NOMO-1 treated with dmso at 0.1 percent for 144 hours (cell line): ENCODE measurements around the gene PPP6R3.

Experiments used
- DNase-seq: peaks from one replicate; lab custom pipeline; 2025; ENCODE audit not compliant: unreplicated experiment; lab: John Stamatoyannopoulos, UW

PPP6R3 gene

DNA sequence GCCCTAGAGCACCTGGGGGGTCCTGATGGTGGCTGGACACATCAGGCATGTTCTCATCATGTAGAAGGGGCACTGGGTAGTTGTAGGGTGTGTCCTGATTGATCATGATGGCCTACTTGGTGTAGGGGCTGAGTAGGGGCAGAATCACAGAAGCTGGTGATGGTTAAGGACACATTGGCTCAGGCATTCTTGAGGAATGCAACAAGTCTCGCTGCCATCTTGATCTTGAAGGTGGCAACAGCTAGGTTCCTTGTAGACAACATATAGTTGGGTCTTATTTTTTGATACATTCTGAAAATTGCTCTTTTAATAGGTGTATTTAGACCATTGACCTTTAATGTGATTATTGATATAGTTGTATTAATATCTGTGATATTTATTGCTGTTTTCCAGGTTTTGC, 28.1 kb downstream of the PPP6R3 start:
- no peak for DNase-seq

DNA sequence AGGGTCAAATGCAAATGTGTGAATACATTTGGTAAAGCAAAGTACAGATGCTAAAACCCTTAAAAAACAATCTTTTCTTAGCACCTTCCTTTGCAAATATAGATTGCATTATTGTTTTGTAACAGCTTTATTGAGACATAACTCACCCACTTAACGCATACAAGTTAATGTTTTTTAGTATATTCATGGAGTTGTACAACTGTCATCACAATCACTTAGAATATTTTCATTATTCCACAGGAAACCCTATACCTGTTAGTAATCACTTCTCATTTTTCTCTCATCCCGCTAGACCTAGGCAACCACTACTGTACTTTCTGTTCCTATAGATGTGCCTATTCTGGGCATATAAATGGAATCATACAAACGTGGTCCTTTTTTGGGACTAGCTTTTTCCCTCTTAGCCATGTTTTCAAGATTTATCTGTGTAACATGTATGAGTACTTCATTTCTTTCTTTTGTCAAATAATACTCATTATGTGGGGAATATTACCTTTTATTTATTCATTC, 34.7 kb downstream of the PPP6R3 start:
- DNase-seq: no peak

DNA sequence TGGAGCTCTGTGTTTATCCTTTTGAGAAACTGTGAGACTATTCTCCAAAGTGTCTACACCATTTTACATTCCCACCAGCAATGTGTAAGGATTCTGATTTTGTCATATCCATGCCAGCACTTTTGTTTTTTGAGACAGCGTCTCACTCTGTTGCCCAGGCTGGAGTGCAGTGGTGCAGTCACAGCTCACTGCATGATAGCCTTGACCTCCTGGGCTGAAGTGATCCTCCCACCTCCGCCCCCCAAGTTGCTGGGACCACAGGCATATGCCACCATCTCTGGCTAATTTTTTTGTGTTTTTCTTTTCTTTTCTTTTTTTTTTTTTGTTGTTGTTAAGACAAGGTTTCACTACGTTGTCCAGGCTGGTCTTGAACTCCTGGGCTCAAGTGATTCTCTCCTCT, 35.3 kb downstream of the PPP6R3 start:
- DNase-seq: no peak

DNA sequence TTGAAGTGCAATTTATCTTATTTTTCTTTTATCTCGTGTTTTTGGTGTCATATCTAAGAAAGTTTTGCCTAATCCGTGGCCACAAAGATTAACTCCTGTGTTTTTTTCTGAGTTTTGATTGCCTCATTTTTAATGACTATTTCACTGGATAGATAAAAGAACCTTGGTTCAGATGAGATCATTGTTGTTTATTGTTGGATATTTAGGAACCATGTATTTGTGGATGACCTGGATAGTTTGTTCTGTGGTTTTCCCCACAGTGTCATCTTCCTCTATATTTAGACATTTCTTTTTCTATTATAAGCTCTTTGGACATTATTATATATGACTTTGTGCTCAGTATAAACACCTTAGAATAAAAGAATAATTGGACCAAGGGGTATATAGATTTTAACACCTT, 37.2 kb downstream of the PPP6R3 start:
- DNase-seq: no peak

DNA sequence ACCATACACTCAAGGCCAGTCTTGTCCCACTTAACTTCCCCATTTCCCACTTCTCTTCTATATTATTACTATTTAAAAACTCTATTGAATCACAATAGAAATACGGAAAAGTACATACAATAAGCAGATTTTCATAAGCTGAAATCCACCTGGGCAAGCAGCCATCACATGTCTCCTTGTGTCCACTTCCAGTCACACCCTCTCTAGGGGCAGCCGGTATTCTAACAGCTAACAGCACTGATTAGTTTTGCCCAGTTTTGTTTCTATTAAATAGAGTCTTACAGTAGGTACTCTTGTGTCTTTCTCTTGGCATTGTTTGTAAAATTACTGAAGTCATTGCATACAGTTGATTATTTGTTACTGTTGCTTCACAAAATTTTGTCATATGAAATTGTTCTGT, 37.8 kb downstream of the PPP6R3 start:
- DNase-seq: no peak

DNA sequence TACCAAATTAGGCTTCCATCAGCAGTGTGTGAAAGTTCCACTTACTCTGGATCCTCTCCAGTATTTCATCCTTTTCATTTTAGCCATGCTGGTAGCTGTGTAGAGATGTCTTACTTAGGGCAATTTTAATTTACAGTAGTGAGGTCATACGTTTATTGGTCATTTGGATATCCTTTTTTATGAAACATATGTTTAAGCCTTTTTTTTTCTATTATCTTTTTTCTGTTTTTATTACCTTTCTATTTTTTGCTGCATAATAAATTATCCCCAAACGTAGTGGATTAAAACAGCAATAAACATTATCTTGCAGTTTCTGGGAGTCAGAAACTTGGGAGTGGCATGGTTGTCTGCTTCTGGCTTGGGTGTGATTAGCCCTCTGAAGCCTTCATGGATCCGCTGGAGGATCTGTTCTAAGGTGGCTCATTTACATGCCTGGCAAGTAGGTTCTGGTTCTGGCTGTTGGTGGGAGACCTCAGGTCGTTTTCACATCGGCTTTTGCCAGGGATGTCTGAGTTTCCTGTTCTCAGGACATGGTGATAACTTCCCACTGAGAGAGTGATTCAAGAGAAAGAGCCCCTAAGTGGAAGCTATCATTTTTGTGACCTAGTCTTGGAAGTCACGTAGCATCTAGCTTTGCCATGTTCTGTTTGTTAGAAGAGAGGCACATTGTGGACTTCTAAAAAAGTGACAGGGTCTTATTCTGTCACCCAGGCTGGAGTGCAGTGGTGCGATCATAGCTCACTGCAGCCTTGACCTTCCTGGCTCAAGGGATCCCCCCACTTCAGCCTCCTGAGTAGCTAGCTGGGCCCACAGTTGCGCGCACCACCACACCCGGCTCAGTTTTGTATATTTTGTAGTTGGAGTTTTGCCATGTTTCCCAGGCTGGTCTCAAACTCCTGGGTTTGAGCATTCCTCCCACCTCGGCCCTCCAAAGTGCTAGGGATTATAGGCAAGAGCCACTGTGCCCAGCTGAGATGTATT, 38.6 kb downstream of the PPP6R3 start:
- DNase-seq: no peak

DNA sequence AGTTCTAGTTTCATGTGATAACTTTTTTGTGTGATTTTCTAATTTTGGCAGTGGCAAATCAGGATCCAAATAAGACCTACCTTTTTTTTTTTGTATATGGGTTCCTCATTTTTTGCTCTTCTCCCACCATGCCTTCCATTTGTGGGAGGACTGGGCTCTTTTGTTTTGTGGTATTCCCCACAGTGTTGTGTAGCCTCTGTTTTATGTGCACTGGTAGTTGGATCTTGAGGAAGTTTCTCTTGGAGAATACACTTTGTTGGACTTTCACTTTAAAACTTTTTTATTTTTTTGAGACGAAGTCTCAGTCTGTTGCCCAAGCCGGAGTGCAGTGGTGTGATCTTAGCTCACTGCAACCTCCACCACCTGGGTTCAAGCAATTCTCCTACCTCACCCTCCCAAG, 39.7 kb downstream of the PPP6R3 start:
- no peak for DNase-seq

DNA sequence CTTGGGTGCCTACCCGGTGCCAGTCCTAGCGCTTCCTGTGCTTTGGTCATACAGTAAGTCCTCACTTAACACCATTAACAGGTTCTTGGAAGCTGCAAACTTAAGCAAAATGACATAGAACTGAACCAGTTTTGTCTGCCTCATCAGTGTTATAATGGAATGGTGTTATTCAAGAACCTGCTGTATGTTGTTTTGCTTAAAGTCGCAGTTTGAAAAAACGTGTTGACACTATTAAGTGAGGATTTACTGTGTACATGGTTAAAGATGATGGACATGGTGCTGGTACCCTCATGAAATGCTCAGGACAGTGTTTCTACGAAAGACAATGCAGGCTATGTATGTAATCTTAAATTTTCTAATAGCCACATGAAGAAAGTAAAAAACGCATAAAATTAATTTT, 41.3 kb downstream of the PPP6R3 start:
- no peak for DNase-seq

DNA sequence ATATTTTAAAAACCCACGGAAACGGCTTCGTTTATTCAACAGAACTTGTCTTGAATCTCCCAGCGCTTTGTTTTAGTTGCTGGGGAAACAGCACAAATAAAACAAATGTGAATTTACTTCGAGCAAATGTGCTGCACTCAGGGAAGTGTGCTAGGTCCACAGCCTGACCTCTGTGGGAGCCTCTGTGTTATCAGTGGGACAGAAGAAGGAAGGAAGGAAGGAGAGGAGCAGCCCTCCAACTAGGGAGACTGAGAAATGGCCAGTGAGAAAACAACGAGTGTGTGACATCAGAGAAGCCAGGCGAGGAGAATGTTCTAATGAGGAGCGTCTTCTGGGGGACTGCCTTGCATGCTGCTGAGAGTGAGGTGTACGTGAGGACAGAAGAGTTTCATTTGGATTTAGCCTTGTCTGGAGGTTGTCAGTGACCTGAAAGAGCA, 42.7 kb downstream of the PPP6R3 start:
- DNase-seq: no peak

DNA sequence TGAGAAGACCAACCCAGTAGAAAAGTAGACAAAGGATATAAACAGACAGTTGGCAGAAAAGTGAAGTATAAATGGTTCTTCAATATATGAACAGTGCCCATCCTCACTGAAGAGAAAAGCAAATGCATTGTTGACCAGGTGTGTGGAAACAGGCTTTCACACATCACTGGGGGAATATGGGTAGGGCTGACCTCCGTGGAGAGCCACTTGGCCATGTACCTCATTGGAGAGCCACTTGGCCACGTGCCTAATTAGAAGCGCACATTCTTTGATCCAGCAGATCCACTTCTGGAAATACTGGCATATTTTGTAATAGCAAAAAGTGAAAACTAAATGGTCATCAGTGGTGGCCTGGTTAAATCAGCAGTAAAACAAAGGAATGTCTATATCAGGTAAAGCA, 43.2 kb downstream of the PPP6R3 start:
- DNase-seq: no peak

DNA sequence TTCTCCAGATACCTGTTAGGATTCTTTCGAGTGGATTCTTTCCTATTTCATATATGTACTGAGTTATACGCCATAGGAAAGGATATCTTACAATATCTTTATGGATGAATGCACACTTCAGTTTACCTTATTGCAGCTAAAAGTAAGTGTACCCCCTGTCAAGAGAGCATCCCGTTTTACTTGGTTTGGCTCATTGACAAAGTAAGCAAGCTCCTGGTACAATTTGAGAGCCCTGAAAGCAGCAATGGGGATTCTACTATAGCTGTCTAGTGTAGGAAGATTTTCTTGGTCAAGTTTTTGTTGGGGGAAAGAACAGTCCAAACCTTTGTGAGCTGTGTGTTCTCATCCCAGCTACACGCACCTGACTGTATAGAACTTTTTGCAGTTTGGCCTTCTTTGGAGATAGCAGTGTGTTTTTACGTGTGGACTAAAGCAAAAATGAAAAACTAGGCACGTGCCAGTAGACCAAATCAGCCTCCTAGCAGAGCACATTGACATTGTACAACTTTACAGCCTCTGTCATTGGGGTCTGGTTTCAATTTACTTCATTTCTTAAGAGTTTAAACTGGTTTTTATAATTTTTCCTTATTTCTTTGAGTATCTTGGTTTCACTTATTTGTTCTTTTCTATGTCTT, 44.0 kb downstream of the PPP6R3 start:
- no peak for DNase-seq

DNA sequence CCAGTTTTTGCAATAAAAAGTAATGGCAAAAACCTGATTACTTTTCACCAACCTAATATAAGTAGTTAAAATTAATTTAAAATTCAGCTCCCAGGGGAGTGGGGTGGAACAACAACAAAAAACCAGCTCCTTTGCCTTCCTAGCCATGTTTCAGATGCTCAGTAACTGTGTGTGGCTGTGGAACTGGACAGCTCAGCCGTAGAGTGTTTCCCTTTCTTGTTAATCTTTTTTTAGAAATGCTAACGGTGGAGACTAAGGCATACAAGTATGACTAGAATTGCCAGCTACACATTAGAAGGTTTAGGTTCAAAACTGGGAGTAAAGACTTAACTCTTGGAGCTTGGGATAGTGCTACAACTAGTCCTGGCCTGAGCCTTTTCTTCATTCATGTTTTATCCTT, 45.0 kb downstream of the PPP6R3 start:
- DNase-seq: no peak

DNA sequence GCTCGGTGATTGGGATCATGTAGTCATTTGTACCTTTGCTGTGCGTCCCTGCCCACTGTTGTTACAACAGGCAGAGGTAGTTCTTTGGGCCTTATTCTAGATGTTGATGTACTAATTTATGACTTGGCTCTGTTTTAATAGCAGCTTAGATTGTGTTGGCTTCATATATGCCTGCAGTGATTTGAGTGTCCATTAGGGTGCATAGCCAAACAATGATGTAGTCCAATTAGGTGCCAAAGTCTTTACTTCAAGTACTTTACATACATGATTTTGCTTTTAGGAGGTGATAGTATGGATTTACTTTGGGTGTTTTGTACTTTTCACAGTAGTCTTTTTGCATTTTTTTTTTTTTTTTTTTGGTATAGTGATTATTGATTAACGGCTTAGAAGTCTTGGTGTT, 46.4 kb downstream of the PPP6R3 start:
- no peak for DNase-seq

DNA sequence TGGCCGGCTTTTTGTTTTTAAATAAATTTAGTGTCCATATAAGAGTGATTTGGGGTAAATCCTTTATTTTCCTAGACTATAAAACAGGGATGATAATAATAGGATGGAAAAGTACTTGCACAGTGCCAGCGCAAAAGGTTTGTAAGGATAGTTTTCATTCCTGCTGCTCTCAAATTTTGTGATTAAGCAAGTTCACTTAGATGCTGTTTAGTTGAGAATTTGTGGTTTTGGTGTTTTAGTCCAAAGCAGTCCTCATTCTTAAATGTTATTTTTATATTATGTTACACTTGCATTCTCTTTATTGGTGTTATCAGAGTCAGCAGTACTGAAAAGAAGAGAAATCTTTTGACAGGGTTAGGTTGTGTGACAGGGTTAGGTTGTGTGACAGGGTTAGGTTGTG, 47.9 kb downstream of the PPP6R3 start:
- DNase-seq: no peak

DNA sequence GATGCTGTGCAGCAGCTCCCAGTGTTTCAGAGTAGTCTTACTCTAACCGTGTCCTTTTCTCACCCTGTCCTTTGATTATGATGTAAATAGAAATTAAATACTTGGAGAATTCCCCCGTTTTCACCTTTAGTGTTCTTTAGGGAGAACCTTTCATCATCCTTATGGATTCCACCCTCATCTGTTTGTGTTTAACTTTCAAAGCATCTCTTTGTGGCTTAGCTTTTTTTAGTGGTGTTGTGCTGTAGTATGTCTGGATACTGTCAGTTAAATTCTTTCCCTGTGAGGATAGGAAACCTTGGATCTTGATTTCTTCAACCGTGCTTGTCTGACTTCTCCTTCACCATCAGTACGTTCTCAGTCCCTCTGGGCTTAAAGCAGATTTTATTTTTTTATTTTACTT, 48.5 kb downstream of the PPP6R3 start:
- no peak for DNase-seq

DNA sequence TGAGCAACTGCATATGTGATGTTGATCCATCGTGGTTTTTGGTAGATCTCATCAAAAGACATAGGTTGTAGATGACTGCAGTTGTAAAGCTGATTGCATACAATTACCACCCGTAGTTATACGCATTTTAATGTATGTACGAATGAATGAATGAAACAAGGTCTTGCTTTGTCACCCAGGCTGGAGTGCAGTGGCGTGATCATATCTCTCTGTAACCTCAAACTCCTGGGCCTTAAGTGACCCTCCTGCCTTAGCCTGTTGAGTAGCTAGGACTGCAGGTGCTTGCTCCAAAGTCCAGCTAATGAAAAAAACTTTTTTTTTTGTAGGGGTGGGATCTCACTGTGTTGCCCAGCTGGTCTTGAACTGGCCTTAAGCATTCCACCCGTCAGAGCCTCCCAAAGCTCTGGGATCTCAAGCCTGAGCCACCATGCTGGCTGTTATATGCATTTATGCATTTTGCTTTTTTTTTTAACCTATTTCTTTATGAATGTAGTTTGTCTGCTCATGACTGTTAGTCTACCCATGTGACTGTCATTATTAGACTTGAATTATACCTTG, 53.5 kb downstream of the PPP6R3 start:
- DNase-seq: no peak

DNA sequence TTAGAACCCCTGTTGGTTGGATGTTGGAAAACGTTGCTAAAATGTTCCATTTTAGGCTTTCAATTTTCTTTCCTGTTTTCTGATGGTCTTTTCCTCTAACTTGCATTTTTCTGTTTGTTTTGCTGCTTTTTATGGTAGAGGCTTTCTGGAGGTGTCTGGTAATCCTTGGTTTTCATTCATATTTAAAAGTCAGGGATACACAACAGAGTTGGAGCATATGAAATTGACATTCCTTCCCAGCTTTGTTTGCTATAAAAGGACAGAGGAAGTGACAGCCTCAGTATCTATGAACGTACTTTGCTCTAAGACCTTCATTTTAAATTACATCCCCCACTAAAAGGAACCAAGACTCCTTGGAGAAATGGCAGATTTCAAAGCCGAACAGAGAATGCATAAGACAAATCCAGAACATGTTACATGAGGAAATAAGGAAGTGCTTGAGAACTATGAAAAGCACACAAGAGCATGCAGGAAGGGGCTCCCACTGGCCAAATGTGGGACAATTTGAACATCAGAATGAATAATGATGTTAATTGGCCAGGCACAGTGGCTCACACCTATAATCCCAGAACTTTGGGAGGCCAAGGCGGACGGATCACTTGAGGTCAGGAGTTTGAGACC, 56.7 kb downstream of the PPP6R3 start:
- DNase-seq: no peak

DNA sequence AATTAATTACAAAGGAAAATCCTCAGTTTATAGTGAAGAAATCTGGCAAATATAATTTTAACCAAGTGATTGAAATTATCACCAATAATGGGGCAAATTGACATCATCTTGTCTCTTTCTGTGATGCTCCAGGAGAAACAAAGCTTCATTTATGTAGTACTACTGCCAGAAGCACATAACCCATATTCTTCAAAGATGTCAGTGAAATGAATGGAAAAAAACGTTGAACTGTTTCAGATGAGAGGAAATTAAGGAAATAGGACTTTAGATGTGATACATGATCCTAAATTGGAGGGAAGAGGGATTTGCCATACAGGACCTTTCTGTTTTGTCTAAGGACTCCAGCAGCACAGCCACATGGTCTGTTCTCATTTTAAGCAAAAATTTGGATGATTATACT, 57.6 kb downstream of the PPP6R3 start:
- no peak for DNase-seq

DNA sequence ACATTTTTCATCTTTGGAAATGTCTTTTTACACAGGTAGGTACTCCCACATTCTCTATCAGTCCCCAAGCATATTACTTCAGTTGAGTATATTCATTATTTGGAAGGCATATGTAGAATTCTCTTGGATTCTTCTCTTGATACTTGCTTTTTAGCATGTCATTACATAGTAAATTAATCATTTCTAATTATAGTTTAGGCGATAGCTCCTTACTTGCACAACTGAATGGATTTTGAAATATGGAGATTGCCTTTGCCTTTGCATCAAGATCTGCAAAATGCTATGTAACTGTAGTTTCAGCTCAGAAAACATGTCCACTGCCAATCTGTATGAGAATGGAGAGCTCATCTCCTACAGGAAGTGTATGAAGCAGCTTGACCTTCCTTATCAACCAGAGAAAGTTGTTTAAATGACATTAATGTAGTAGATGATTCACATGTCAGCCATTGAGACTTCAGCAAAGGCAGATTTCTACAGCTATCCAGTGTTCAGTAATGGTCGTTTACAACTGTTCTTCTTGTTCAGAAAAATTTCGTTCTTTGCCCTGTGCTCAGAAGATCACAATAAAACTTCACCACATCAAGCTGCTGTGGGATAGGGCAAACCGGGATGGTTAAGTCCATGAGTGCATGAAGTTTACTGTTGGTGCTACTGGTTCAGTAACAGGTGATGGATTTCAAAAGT, 61.6 kb downstream of the PPP6R3 start:
- no peak for DNase-seq

DNA sequence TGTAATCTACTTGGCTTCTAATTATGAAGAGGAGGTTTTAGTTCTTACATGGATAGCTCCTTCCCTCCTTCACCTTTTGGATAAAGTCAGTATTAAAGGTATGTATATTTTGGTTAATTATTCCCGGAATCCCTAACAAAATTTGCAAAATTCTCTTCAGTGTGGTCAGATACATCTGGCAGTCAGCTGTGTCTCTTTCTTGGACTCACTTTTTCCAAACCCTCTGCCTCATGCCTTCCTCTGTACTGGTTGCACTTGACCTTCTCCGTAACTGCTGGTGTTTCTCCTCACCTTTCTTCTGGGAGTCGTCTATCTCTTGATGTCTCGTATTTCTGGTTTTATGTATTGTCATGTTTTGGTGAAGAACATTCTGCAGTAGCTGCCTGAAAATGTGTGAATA, 62.5 kb downstream of the PPP6R3 start:
- DNase-seq: no peak

DNA sequence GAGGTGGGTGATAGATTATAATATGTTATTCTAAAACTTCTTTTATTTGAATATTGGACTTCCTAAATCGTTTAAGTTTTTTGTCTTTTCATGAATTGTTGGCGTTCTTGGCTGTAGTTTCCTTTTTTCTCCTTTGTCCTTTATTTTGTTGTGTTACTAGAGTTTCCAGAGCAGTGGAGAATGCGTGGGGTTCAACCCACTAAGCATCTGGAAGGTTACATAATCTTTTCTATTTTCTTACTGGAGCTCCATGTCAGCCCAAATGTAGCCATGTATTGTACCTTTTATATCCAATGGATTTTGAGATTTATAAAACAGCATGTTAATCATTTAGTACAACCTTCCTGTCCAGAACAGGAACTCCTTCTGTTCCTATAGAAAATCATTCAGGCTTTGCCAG, 63.2 kb downstream of the PPP6R3 start:
- DNase-seq: no peak
